K562 (cell line): Measurements from ENCODE around the gene LLGL2. TPM values are rescaled to one million over a fixed set of nuclear protein-coding genes. Genes with fewer than 3 reads are reported as not detected.

ENCODE experiments used
- CREB1 ChIP-seq, 2 experiments: sonication (generic) in 1 of 2; formaldehyde crosslinking in 1 of 2; IDR thresholded peaks; 2 replicates each; pipeline versions ENCODE4 v1.6.1 to v1.8.0; 2012 to 2022; ENCODE audit warnings: inconsistent platforms in 1 of 2, mild to moderate bottlenecking in 1 of 2, missing genetic modification reagents in 1 of 2, moderate library complexity in 1 of 2
- SETDB1 ChIP-seq: IDR thresholded peaks from one replicate; pipeline ENCODE4 v1.6.1; 2012; ENCODE audit warnings: low read length, control low read depth, inconsistent platforms
- ZNF175 ChIP-seq: fragments of 200-800 bp; sonication (Bioruptor generic); IDR thresholded peaks from 2 replicates; pipeline ENCODE4 v1.6.1; 2016; ENCODE audit warnings: low read depth, mild to moderate bottlenecking, missing genetic modification characterization, missing compliant biosample characterization
- ZNF395 ChIP-seq: fragments of 200-800 bp; sonication (Bioruptor generic); IDR thresholded peaks from 2 replicates; pipeline ENCODE4 v1.6.1; 2017; ENCODE audit warnings: missing genetic modification characterization, missing compliant biosample characterization
- polyA plus RNA-seq, 8 experiments: library from polyadenylated mRNA; depleted of rRNA in 4 of 8; stranded (reverse) in 5 of 8; unstranded in 3 of 8; fragments of >200 nt; fragmentation: Nextera tagmentation in 2 of 8; fragmentation: Illumina TruSeq in 1 of 8; extraction: Ambion mirVana in 2 of 8; extraction: Trizol in 1 of 8; gene quantifications; 2 replicates each; pipeline versions ENCODE4 v1.2.1 to v1.2.3, GENCODE V29; 2011 to 2014; ENCODE audit warnings: inconsistent platforms in 1 of 8, missing spikeins in 1 of 8
- total RNA-seq, 7 experiments: library from RNA; depleted of rRNA in 6 of 7; stranded (reverse); fragments of >200 nt in 6 of 7; fragmentation: Illumina TruSeq in 2 of 7; extraction: Trizol in 2 of 7; gene quantifications; 2 replicates each; pipeline versions ENCODE4 v1.2.1 to v1.2.3, GENCODE V29; 2011 to 2021; ENCODE audit warnings: low replicate concordance in 1 of 7
- TF ChIP-seq, protein P1 (sequence below): sonication (generic); formaldehyde crosslinking; IDR thresholded peaks from 2 replicates; pipeline ENCODE4 v1.8.0; 2022; ENCODE audit warnings: missing genetic modification reagents, mild to moderate bottlenecking, borderline replicate concordance
- TF ChIP-seq, protein P2 (sequence below): fragments of 450-650 bp; IDR thresholded peaks from 2 replicates; pipeline ENCODE4 v1.6.1; 2017; ENCODE audit warnings: antibody characterized with exemption, mild to moderate bottlenecking
- TF ChIP-seq, protein P3 (sequence below): fragments of 250-450 bp; sonication (Bioruptor Pico); IDR thresholded peaks from 2 replicates; pipeline ENCODE4 v1.4.0; 2020
- TF ChIP-seq, protein P4 (sequence below): sonication (generic); formaldehyde crosslinking; IDR thresholded peaks from 2 replicates; pipeline ENCODE4 v1.8.1; 2022; ENCODE audit warnings: missing genetic modification reagents

LLGL2 gene
- total and polyA plus RNA-seq, 9 of the 15 experiments (the other 6 are each of a cell fraction or from before 2014, with no cell fraction given) = 0.32 to 24.4 (median 10.2) TPM

DNA sequence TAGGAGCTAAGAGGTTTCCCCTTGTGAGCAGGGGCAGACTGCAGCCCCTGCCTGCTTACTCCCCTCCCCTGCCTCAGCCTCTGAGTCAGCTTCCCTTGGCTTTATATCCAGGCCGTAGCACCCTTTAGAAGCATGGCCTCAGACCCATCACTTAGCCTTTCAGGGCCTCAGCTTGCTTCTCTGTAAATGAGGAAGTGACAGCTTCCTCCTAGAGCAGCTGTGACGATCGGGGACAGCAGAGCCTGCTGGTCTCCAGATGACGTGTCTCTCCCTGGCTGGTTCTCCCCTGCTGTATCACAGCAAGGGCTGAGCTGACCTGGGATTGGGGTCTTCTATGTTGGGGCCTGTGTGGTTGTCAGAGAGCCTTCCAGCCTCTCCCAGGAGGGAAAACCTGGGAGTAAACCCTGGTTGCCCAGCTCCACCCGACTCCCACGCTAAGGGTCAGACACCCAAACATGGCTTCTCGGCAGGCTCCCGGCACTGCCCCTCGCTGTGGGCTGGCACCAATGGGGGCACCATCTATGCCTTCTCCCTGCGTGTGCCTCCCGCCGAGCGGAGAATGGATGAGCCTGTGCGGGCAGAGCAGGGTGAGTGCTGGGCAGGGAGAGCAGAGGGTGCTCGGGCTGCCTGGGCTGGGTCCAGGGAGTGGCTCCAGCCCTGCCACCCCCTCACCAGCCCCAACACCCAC is 45.8 kb downstream of the LLGL2 start (continued):
- TF ChIP-seq, protein P1, sequence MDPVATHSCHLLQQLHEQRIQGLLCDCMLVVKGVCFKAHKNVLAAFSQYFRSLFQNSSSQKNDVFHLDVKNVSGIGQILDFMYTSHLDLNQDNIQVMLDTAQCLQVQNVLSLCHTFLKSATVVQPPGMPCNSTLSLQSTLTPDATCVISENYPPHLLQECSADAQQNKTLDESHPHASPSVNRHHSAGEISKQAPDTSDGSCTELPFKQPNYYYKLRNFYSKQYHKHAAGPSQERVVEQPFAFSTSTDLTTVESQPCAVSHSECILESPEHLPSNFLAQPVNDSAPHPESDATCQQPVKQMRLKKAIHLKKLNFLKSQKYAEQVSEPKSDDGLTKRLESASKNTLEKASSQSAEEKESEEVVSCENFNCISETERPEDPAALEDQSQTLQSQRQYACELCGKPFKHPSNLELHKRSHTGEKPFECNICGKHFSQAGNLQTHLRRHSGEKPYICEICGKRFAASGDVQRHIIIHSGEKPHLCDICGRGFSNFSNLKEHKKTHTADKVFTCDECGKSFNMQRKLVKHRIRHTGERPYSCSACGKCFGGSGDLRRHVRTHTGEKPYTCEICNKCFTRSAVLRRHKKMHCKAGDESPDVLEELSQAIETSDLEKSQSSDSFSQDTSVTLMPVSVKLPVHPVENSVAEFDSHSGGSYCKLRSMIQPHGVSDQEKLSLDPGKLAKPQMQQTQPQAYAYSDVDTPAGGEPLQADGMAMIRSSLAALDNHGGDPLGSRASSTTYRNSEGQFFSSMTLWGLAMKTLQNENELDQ (CRISPR knock-in tag) = no peak
- TF ChIP-seq, protein P2, sequence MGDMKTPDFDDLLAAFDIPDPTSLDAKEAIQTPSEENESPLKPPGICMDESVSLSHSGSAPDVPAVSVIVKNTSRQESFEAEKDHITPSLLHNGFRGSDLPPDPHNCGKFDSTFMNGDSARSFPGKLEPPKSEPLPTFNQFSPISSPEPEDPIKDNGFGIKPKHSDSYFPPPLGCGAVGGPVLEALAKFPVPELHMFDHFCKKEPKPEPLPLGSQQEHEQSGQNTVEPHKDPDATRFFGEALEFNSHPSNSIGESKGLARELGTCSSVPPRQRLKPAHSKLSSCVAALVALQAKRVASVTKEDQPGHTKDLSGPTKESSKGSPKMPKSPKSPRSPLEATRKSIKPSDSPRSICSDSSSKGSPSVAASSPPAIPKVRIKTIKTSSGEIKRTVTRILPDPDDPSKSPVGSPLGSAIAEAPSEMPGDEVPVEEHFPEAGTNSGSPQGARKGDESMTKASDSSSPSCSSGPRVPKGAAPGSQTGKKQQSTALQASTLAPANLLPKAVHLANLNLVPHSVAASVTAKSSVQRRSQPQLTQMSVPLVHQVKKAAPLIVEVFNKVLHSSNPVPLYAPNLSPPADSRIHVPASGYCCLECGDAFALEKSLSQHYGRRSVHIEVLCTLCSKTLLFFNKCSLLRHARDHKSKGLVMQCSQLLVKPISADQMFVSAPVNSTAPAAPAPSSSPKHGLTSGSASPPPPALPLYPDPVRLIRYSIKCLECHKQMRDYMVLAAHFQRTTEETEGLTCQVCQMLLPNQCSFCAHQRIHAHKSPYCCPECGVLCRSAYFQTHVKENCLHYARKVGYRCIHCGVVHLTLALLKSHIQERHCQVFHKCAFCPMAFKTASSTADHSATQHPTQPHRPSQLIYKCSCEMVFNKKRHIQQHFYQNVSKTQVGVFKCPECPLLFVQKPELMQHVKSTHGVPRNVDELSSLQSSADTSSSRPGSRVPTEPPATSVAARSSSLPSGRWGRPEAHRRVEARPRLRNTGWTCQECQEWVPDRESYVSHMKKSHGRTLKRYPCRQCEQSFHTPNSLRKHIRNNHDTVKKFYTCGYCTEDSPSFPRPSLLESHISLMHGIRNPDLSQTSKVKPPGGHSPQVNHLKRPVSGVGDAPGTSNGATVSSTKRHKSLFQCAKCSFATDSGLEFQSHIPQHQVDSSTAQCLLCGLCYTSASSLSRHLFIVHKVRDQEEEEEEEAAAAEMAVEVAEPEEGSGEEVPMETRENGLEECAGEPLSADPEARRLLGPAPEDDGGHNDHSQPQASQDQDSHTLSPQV = no peak; the same call in 1 of the 2 replicates
- TF ChIP-seq, protein P3, sequence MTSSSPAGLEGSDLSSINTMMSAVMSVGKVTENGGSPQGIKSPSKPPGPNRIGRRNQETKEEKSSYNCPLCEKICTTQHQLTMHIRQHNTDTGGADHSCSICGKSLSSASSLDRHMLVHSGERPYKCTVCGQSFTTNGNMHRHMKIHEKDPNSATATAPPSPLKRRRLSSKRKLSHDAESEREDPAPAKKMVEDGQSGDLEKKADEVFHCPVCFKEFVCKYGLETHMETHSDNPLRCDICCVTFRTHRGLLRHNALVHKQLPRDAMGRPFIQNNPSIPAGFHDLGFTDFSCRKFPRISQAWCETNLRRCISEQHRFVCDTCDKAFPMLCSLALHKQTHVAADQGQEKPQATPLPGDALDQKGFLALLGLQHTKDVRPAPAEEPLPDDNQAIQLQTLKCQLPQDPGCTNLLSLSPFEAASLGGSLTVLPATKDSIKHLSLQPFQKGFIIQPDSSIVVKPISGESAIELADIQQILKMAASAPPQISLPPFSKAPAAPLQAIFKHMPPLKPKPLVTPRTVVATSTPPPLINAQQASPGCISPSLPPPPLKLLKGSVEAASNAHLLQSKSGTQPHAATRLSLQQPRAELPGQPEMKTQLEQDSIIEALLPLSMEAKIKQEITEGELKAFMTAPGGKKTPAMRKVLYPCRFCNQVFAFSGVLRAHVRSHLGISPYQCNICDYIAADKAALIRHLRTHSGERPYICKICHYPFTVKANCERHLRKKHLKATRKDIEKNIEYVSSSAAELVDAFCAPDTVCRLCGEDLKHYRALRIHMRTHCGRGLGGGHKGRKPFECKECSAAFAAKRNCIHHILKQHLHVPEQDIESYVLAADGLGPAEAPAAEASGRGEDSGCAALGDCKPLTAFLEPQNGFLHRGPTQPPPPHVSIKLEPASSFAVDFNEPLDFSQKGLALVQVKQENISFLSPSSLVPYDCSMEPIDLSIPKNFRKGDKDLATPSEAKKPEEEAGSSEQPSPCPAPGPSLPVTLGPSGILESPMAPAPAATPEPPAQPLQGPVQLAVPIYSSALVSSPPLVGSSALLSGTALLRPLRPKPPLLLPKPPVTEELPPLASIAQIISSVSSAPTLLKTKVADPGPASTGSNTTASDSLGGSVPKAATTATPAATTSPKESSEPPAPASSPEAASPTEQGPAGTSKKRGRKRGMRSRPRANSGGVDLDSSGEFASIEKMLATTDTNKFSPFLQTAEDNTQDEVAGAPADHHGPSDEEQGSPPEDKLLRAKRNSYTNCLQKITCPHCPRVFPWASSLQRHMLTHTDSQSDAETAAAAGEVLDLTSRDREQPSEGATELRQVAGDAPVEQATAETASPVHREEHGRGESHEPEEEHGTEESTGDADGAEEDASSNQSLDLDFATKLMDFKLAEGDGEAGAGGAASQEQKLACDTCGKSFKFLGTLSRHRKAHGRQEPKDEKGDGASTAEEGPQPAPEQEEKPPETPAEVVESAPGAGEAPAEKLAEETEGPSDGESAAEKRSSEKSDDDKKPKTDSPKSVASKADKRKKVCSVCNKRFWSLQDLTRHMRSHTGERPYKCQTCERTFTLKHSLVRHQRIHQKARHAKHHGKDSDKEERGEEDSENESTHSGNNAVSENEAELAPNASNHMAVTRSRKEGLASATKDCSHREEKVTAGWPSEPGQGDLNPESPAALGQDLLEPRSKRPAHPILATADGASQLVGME (CRISPR knock-in tag) = no peak
- TF ChIP-seq SETDB1 = no peak
- TF ChIP-seq ZNF175 = peak; percentile 52; the same call in 1 of the 2 replicates
- TF ChIP-seq, protein P4, sequence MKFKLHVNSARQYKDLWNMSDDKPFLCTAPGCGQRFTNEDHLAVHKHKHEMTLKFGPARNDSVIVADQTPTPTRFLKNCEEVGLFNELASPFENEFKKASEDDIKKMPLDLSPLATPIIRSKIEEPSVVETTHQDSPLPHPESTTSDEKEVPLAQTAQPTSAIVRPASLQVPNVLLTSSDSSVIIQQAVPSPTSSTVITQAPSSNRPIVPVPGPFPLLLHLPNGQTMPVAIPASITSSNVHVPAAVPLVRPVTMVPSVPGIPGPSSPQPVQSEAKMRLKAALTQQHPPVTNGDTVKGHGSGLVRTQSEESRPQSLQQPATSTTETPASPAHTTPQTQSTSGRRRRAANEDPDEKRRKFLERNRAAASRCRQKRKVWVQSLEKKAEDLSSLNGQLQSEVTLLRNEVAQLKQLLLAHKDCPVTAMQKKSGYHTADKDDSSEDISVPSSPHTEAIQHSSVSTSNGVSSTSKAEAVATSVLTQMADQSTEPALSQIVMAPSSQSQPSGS = no peak
- peak; percentile 85; the same call in 1 of the 2 replicates for TF ChIP-seq ZNF395 (CRISPR knock-in tag)
- peak; percentile 46; the same call in 1 of the 2 replicates for TF ChIP-seq CREB1 (IDR thresholded peaks at IDR 0.05)
- TF ChIP-seq CREB1 (CRISPR knock-in tag; IDR thresholded peaks at IDR 0.05) = peak; percentile 83
